GM18519 (cell line): Measurements from ENCODE around the gene VPS18.
A peak's percentile ranks its signal among the peaks of the same experiment; 100 is the strongest.
"Not testable (repeated sequence)": the region's sequence is repeated elsewhere in the genome, so short reads cannot be mapped to it uniquely, and the experiment has no call there.

Experiments
- ATAC-seq: cut with Tn5 transposase; IDR thresholded peaks from one replicate; pipeline ENCODE4 v1.9.1; 2021; ENCODE audit warnings: mild to moderate bottlenecking, moderate library complexity; ENCODE audit not compliant: unreplicated experiment, low FRiP score

Gene VPS18

GRCh38 chr15:40893733-40894680, at the start of gene VPS18:
Gene VPS18, plus strand, starts transcription at chr15:40894450. Its CDS starts 319 bp downstream, at chr15:40894769.
- peak; percentile 71 for ATAC-seq

- ATAC-seq: no peak
These were observed 49.6 kb upstream of the VPS18 start for GRCh38 chr15:40844696-40845030.

DNA sequence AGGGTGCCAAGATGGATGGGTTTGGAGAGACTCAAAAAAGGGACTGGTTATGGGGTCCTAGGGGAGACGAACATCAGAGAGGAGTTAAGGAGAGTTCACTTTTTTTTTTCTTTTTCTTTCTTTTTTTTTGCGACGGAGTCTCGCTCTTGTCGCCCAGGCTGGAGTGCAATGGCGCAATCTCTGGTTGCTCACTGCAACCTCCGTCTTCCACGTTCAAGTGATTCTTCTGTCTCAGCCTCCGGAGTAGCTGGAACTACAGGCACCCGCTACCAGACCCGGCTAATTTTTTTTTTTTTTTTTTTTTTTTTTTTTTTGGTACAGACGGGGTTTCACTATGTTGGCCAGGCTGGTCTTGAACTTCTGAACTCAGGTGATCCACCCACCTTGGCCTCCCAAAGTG, 49.2 kb upstream of the VPS18 start:
- no peak for ATAC-seq

- no peak for ATAC-seq
These were observed 48.6 kb upstream of the VPS18 start for GRCh38 chr15:40845511-40846284.

GRCh38 chr15:40846841-40847222, 47.4 kb upstream of the VPS18 start:
- no peak for ATAC-seq

DNA sequence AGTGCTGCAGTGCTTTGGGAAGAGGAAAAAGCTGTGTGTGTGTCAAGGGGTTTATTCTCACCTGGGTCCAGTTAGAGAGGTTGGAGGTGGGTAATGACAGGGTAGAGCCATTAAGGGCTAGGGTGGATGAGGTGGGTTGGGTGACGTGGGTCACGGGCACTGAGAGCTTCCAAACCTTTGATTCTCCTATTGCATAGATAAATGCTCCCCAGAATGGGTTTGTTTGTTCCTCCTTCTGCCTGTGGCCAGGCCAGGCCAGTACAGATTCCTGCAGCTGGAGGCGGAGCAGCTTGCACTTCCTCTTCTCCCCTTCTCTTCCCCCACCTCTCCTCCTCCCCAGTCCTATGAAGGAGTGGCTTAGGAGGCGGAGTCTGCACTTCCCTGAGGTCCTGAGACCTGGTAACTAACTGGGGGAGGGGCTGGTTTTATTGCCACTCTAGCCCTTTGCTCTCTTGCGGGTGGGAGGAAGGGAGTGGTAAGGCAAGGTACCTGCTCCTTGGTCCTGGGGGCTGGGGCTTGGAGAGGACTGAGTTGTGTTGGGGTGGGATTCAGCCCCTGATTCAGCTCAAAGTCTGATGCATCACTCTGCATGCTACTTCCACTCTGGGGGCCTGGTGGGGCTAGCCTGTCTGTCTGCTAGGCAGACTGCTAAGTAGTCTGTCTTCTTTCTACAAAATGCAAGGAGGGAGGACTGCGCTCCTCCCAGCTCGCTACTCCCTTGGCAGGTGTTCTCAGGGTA, 46.9 kb upstream of the VPS18 start:
- no peak for ATAC-seq

DNA sequence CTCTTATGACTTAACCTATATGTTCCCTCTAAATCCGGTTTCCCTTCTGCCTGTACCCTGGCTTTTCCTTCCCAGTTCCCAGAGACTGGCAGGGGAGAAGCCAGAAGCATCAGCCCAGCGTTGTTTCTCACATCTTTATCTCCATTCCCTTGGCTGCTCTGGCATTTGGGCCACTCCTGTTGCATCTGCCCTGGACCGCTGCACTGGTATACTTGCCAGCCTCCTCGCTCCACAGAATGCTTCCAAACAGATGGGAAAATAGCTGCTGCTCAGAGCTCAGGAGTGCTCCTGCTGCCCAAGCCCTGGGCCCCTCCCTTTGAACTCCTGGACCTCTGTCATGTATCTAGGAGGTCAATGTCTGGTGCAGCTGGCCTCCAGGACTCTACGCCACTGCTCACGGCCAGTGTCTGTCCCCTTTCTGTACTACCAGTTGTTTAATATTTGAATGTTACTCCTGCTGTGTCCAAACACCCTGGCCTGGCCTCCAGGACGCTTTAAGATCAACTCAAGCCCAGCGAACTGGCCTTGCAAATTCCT, 43.6 kb upstream of the VPS18 start:
- no peak for ATAC-seq

DNA sequence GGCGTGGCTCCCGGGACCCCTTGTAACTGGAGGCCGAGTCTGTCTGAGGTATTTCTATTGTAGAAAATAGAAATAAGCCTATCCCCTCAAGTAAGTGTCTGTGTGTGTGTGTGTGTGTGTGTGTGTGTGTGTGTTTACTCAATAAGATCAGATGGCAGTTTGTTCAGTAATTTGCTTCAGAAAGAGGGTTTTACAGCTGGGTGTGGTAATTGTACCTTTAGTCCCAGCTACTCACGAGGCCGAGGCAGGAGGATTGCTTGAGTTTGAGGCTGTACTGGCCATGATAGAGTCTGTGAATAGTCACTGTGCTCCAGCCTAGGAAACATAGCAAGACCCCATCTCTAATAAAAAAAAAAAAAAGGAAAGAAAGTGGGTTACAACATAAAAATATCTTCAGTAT, 41.7 kb upstream of the VPS18 start:
- no peak for ATAC-seq

DNA sequence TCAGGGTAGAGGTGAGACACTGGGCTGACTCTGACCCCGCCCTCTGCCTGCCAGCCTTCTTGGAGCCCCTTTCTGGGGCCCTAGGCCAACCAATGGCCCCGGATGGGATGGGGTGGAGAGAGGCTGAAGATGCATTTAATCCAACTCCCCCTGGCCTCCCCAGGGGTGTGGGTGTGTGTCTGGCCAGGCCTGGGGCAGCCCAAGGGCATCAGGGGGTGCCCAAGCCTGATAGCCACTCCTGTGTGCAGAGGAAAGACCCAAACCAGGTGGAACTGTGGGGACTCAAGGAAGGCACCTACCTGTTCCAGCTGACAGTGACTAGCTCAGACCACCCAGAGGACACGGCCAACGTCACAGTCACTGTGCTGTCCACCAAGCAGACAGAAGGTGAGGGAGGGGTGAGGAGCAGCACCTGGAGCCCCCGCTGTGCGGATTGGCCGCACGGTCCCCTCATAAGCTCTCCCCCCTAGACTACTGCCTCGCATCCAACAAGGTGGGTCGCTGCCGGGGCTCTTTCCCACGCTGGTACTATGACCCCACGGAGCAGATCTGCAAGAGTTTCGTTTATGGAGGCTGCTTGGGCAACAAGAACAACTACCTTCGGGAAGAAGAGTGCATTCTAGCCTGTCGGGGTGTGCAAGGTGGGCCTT, 40.9 kb upstream of the VPS18 start:
- ATAC-seq: no peak

GRCh38 chr15:40854161-40854560, 40.1 kb upstream of the VPS18 start:
- no peak for ATAC-seq

GRCh38 chr15:40855706-40856234, 38.5 kb upstream of the VPS18 start:
- no peak for ATAC-seq

GRCh38 chr15:40856746-40857145, 37.5 kb upstream of the VPS18 start:
- no peak for ATAC-seq

DNA sequence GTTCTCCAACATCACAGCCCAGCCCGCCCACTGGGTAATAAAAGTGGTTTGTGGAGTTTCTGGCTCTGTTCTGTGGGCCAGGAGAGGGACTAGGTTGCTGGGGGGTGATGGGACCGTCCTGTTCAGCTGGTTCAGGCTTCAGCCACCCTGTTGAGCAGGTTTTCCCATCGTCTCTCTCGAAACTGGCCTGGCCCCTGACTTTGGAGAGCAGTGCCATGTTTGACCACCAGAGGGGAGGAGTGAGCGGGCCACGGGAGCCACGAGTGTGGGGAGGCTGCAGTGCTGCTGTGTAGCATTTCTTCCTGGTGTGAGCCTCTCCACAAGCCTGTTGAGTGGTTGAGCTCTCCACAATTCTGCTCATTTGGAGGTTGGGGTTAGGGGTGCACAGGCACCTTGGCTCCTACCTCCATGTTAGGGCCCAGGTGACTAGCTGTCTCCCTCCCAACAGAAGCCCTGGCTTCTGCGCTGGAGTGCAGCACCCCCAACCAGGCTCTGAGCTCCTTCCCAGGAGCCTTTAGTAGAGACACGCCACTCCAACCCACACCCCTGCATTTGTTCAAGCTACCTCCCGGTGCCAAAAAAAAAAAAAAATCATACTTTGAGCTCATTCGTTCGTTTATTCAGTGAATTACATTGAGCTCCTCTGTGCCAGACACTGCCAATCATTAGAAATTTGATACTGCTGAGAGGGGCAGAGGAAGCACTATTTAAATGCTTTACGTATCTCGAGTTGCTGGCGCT, 36.5 kb upstream of the VPS18 start:
- ATAC-seq: no peak

- ATAC-seq: no peak
These were observed 35.5 kb upstream of the VPS18 start for GRCh38 chr15:40858706-40859105.

DNA sequence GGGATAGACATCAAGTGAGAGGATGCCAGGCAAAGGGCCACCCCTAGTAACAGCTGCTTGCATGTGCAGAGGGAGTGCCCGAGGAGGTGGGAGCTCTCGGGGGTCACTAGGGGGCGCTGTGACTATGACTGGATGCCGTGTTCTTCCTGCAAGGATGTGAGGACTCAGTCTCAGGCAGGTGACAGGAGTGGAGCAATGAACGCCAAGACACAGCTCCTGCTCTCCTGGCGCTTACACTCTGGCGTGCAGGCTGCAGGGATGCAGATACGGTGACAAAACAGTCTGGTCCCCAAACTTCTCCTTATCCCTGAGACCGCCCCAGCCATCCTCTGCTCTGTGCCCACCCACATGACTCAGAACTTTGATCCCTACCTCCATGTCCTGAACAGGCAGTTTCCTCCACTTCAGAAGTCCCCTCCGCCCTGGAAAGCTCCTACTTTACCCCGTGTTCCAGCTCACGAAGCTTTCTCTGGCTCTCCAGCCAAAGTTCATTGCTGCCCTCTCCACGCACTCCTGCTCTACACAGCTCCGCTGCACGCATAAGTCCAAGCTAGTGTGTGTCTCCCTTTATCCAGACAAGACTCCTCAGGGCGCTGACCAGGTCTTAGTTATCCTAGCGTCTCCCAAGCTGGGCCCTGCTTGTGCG, 34.9 kb upstream of the VPS18 start:
- no peak for ATAC-seq

DNA sequence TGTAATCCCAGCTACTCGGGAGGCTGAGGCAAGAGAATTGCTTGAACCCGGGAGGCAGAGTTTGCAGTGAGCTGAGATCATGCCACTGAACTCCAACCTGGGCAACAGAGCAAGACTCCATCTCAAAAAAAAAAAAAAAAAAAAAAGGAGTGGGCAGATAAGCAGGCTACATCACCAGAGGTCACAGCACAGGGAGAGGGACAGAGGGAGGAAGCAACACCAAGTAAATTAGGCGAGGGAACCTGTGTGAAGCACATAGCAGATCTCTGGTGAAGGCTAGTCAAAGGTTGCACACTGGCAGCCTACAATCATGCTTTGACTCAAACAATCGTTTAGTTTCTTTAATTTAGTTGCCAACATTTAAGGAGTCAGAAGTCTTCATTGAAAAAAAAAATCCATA, 33.1 kb upstream of the VPS18 start:
- not testable (repeated sequence) for ATAC-seq

DNA sequence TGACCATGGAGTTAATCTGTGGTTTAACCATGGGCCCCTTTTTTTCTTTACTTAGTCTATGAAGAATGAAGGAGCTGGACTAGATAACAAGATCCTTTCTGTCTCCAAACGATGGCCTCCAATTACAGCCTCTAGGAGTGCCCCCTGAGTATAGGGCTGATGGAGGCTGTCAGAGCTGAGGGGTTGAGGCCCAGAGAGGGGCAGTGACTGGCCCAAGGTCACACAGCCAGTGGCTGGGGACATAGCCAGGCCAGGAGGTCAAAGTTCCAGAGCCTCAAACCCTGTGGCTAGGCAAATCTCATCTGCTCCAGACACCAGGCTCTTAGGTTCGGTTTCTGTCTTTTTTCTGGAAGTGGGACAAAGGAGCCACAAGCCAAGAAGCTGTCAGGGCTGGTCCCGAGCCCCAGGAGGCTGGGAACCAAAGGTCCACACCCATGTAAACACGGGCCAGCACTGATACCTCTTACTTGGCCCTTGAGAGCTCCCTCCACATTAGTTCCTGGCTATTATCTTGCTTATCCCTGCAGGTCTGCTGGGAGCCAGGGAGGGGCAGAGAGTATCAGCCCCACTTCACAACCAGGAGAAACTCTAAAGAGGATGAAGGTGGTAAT, 30.5 kb upstream of the VPS18 start:
- ATAC-seq: no peak

GRCh38 chr15:40867199-40867598, 27.1 kb upstream of the VPS18 start:
- ATAC-seq: no peak
